Hepatocyte (in vitro differentiated cells): Measurements from ENCODE around the gene LENEP.
A peak's percentile ranks its signal among the peaks of the same experiment; 100 is the strongest.

Source experiments
- EZH2 ChIP-seq: fragments of 200-600 bp; sonication (generic); IDR thresholded peaks from 2 replicates; pipeline ENCODE4 v1.6.1; 2016; ENCODE audit warnings: antibody characterized with exemption, mild to moderate bottlenecking, borderline replicate concordance
- TF ChIP-seq, protein P1 (sequence below): fragments of 200-600 bp; sonication (generic); IDR thresholded peaks from 2 replicates; pipeline ENCODE4 v1.5.1; 2016; ENCODE audit warnings: antibody characterized with exemption, mild to moderate bottlenecking; ENCODE audit not compliant: poor library complexity

DNA sequence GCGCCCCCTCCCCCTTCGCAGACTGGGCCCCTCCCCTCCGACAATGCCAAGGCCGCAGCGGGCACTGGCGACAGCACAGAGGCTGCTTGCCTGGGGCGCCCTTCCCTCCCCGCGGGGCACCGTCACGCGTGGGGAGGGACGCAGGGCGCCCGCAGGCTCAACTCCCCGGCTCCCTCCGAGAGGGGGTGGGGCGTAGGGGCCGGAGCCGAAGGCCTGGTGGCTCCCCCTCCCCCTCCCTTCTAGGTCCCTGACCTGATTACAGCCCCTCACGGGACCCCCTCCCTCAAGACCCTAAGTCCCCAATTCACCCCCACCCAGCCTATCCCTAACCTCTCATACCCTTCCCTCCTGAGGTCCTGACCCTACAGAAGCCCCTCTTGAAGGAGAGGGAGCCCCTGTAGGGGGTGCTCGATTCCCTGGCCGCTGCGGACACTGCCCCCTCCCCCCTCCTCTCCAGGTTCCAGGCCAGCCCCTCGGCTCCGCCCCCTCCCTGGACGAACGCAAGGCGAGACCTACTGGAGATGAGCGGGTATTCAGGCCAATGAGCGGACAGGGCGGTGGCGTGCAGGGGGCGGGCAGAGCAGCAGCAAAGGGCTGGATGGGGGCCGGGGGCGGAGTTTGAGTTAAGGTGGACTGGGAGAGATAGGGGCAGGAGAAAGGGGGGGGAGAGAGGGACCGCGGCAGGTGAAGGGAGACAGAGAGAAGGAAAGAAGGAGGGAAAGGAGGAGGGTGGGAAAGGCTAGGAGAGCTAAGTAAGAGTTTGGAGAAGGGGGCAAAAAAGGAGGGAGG lies 8.5 kb downstream of the LENEP start:
- TF ChIP-seq, protein P1, sequence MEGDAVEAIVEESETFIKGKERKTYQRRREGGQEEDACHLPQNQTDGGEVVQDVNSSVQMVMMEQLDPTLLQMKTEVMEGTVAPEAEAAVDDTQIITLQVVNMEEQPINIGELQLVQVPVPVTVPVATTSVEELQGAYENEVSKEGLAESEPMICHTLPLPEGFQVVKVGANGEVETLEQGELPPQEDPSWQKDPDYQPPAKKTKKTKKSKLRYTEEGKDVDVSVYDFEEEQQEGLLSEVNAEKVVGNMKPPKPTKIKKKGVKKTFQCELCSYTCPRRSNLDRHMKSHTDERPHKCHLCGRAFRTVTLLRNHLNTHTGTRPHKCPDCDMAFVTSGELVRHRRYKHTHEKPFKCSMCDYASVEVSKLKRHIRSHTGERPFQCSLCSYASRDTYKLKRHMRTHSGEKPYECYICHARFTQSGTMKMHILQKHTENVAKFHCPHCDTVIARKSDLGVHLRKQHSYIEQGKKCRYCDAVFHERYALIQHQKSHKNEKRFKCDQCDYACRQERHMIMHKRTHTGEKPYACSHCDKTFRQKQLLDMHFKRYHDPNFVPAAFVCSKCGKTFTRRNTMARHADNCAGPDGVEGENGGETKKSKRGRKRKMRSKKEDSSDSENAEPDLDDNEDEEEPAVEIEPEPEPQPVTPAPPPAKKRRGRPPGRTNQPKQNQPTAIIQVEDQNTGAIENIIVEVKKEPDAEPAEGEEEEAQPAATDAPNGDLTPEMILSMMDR: peak; percentile 57
- TF ChIP-seq EZH2: no peak
